Measurements from ENCODE around the gene FBXO45.
"Not testable (repeated sequence)": the region's sequence is repeated elsewhere in the genome, so short reads cannot be mapped to it uniquely, and the experiment has no call there.

The FBXO45 gene

DNA sequence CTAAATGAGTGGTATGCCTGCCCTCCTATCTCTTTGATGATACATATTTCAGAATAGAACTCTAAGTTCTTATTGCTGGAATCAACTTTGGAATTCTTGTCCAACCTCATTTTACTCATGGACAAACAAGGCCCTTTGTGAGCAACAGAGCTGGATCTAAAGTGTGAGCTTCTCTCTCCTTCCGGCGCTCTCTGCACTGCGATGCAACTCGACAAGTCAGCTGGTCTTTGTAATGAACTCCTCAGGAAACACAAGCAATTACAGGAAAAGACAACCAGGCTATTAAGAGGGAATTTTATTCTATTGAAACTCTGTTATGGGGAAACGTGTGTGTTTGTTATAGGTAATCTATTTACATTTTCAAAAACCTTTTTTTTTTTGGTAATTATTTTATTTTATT is 50.8 kb downstream of the FBXO45 start:
- DNase-seq (ENCODE audit: low read depth): no peak

DNA sequence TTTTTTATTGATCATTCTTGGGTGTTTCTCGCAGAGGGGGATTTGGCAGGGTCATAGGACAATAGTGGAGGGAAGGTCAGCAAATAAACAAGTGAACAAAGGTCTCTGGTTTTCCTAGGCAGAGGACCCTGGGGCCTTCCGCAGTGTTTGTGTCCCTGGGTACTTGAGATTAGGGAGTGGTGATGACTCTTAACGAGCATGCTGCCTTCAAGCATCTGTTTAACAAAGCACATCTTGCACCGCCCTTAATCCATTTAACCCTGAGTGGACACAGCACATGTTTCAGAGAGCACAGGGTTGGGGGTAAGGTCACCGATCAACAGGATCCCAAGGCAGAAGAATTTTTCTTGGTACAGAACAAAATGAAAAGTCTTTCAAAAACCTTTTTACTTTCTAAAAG is 51.2 kb downstream of the FBXO45 start:
- not testable (repeated sequence) for DNase-seq (ENCODE audit: low read depth)

DNA sequence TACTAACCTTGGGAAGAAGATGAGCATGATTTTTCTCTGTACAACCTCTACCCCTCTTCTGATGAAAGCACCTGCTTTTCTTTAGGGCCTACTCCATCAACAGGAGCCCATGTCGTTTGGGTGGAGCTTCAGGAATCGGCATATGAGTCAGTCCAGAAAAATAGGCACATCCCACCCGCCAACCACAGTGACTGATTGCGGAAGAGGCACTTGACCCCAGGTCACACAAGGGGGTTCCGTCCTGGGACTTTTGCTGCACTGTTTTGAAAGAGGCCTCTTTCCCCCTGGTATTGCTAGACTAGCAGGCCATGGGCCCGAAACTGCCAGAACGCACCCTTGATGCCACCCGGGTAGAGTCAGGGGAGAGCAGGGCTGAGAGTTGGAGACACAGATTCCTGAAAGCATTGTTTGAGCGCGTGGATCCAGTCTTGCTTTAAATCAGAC is 51.7 kb downstream of the FBXO45 start:
- no peak for DNase-seq (ENCODE audit: low read depth)

DNA sequence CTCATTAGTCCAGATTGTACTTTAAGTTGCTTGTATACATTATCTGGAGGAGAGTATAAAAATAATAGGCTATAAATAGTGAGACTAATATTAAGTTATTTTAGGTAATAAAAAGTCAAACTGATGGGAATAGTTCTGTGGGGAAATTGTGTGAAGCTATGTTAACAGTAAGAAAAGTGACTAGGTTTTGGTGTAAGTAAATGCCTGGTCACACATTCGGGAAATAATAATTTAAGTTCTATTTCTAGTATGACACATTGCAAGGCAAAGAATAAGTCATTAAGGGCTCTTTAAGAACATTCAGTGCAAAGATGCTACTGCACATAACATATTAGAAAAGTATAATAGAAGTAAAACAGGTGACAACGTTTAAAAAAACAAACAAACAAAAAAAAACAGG is 52.2 kb downstream of the FBXO45 start:
- no peak for DNase-seq (ENCODE audit: low read depth)

DNA sequence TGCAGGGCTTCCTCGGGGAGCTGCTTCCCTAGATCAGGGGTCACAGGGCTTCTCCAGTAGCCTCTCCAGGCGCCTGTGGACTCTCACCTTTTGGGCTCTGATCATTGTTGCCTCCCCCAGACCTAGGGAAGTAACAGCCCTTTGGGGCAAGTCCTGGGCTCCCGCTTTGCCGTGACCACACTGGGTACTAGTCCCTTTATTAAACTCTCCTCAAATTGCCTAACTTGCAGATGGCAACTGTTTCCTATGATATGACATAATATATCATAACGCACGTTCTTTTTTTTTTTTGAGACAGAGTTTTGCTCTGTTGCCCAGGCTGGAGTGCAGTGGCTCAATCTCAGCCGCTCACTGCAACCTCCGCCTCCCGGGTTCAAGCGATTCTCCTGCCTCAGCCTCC is 53.2 kb downstream of the FBXO45 start:
- no peak for DNase-seq (ENCODE audit: low read depth)

DNA sequence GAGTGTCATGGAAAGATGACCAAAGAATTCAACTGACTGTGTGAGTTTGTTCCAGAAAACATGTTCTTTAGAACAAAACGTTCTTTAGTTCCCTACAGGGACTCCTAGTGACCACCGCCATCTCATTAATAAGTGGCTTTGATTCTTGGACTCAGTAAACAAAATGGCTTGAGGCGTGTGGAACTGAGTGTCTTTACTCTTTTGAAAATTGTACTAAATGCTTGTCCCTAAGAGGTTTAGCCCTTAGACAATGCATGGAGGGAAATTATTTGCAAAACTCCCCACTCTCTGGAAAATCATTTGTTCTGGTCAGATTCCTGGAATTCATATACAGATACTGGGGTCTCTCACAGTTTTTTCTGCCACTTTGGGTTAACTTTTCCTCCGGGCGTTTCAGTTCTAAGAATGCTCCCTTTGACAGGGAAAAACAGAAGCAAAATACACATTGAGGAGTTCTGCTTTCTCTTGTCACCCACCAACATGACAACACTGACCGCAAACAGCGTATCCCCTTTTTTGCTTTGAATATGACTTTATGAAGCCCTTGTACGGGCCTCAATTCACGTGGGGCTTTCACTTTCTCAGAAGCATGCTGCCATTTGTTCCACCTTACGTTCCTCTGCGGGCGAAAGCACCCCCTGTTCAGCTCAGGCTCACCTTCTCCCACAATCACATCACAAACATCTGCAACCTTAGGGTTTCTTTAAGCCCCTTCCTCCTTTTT is 55.8 kb downstream of the FBXO45 start:
- no peak for DNase-seq (ENCODE audit: low read depth)

DNA sequence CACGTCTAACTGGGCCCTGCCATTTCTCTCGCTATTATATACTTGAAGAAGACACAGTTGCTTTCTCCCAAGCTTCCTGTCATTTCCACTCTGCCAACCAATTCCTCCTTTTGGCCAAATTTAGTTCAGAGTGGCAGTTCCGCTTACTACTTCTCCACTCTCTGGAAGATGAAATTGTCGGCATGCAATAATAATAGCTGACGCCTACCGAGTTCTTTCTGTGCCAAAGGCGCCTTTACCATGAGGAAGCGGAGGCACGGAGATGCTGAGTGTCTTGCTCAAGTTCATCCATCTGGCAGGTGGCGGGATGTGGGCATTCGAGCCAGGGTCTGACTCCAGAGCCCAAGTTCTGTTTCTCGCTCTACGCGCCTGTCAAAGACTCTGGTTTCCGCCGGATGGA is 56.4 kb downstream of the FBXO45 start:
- no peak for DNase-seq (ENCODE audit: low read depth)

DNA sequence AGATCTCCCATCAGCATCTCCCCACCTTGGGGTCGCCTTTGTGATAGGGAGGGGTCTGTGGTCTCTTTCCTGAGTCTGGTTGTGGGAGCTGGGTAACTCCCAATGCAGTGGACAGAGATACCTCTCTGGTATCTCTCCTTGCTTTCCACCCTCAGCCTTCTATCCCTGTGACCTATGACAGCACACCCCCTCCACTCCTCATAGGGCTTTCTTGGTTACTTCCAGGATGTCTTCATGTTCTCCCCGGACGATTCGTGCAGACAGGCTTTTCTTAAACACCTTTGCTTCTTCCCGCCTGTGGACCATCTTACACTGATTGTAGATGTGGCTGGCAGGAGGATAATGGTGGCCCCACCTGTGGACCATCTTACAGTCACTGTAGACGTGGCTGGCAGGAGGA is 56.9 kb downstream of the FBXO45 start:
- DNase-seq (ENCODE audit: low read depth): no peak

DNA sequence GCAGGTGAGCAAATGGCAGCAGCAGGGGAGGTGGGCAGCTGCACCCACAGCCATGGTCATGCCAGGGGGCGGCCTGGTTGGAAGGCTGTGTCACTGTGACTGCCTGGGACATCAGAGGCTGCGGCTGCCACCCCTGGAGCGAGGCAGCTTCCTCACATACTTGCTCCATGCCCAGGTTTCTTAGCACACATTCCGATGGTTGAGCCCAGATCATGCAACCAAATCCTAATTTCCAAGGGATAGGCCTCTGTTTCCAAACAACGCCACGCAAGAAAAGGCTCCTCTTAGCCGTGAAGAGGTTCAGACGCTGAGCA is 59.4 kb downstream of the FBXO45 start:
- no peak for DNase-seq (ENCODE audit: low read depth)

DNA sequence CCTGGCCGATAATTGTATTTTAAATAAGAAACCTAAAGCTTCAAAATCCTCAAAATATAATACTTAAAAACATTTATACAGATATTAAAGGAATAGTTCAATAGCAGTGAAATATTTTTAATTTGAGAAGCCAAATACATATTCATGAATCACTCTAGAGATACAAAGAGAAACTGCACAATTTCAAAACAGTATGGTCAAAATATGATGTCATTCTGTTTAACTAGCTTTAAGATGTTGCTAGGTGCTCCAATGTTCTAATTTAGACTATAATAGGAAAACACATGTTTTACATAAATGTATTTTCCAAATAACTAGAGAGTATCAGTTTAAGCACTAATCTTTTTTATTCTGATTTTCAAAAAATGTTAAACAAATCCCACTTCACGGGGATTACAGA is 60.8 kb downstream of the FBXO45 start:
- no peak for DNase-seq (ENCODE audit: low read depth)

DNA sequence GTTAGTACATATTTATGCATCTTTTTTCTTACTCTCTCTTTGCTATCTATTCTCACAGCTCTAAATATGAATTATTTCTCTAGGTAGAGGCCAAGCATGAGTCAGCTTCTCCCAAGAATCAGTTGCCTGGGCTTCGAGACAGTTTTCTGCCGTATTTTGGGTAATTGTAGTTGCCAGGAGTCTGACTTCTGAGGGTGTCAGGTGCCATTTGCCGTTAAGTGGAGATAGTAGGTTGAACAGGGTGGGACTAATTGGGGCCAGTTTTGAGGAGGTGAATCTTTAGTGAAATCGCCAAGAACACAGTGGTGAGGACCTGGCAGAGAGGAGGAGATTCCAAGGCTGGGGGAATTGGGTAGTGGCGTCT is 63.2 kb downstream of the FBXO45 start:
- DNase-seq (ENCODE audit: low read depth): no peak

DNA sequence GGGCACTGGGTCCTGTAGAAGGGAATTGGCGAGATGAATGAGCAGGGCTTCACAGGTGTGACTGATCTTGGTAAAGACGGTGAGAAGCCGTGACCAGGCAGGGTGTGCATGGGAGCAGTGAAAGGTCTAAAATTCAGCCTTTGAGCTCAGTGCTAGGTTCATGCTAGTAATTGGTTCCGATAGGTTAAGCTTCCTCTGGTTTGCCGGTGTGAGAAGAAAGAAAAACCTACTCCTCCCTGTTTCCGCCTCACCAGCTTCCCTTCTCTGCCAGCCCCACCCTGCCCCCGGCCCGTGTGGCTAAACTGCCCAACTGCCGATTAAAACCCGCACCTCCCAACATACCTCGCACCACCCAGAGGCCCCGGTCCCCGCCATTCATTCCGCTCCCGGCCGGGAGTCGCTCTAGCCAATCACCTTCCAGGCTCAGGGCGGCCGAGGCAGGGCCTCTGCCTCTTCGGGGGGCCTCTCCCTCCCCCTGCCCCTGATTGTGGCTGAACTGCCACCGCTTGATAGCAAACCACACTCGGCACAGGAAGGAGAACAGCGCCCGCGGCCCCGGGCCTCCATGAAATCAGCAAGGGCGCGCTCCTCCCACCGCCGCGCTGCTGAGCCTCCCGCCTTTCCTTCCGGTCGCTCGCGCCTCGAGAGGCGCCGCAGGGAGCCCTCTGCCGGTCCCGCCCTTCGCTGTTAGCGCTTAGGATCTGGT is 63.7 kb downstream of the FBXO45 start:
- DNase-seq (ENCODE audit: low read depth): peak; percentile 47

DNA sequence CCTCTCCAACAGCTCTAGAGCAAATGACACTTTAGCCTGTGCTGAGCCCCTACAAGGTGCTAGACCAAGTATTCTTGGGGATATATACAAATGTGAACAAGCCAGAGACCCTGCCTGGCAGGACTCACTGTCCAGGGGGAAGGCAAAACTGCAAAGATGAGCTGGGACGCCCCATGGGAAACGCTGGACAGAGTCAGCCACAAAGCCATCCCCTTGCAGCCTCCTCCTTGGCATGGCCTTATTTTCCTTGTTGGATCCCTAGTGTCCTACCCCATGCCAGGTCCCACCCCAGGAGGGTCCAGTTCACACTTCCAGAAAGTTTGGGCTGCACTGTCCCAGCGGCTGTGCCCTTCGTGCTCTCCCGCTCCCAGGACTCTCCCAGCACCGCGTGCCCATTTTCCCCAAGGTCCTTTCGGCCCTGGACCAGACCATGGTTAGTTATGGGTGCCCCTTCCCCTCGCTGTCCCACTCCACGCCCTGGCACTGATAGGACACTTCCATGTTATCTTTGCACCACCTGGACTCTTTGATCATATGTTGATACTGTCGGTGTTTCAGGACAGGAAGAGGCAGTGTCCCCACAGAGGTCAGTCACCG is 65.2 kb downstream of the FBXO45 start:
- DNase-seq (ENCODE audit: low read depth): no peak

DNA sequence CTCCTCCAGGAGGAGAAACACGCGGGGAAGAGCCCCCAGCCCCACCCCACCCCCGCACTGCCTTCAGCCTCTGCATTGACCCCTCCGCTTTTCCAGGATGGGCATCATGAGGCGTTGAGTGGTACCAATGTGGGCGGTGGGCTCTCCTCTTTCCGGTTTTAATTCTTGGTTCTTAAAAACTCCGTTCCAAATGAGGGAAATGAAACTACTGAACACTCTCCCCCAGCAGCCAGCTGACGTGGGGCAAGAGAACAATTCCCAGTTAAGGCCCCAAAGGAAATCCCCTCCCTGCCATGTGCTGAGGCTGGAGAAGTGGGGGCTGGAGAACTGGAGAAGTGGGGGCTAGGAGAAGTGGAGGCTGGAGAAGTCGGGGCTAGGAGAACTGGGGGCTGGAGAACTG is 65.8 kb downstream of the FBXO45 start:
- no peak for DNase-seq (ENCODE audit: low read depth)

DNA sequence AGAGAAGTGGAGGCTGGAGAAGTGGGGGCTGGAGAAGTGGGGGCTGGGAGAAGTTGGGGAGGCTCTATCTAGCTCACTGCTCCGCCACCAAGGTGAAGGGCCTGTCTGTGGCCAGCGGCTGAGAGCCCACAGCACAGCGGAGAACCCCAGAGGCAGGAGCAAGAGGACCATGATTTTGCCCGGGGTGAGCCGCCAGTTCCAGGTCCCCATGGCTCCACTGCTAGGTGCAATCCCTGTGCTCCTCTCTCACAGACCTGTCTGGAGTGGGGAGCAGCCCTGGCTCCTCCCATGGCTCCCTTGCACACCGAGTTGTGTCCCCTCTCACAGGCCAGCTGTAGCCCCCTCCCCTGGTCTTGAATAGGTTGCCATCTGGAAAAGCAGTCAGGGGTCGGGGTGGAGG is 66.4 kb downstream of the FBXO45 start:
- no peak for DNase-seq (ENCODE audit: low read depth)

DNA sequence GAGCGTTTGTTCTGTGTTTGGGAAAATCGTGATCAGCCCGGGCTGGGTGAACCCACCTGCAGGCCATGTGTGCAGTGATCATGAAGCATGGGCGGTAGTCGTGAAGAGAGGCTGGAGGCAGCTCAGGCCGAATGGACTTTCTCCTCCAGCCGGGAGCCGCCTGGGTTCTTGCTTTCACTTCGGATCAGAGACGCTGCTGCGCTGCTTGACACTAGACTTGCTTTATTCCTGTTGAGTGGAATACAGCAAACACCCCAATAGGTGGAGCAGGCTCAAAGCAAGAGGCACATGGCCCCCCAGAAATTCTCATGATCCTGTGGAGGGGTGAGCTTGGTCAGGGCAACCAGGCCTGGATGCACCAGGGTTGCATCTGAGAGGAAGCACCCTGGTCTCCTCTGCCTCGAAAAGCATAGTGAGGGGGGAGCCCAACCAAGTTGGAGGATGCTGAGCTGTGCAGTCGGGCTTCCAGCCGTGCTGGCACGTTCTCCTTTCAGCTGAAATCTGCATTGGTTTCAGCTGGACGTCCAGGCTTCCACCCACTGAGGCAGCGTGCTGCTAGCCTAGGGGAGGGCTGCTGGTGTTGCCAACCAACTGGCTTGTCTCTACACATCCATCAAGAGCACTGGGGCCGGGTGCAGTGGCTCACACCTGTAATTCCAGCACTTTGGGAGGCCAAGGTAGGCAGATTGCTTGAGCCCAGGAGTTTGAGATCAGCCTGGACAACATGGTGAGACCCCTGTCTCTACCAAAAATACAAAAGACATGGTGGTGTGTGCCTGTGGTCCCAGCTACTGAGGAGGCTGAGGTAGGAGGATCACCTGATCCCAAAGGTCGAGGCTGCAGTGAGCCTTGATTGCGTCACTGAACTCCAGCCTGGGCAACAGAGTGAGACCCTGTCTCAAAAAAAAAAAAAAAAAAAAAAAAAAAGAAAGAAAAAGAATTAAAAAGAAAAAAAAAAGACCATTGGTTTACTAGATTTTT is 68.2 kb downstream of the FBXO45 start:
- DNase-seq (ENCODE audit: low read depth): no peak

DNA sequence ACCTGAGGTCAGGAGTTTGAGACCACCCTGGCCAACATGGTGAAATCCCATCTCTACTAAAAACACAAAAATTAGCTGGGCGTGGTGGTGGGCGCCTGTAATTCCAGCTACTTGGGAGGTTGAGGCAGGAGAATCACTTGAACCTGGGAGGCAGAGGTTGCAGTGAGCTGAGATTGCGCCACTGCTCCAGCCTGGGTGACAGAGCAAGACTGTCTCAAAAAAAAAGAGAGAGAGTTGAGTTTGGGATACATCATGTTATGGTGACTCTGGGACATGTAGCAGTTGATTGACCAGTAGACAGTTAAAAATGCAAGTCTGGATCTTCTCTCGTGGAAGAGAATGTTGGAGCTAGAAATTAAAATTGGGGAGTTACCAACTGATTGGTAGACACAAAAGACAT is 69.5 kb downstream of the FBXO45 start:
- not testable (repeated sequence) for DNase-seq (ENCODE audit: low read depth)

All from HS-5 (cell line).